Gastroesophageal sphincter (tissue), 4 donors: ENCODE results near the gene CABLES2. TPM values are rescaled to one million over a fixed set of nuclear protein-coding genes. Genes with fewer than 3 reads are reported as not detected.

Experiments
- ATAC-seq: fragments of 150-250 bp; one replicate; pipeline ENCODE4 v1.9.1; 2016; ENCODE audit warnings: mild to moderate bottlenecking, moderate library complexity
- H3K27ac ChIP-seq, 4 donors: fragments of 200-600 bp; sonication (generic) in 3 of 4; 1 replicate in 3 of 4; 2 replicates in 1 of 4; pipeline ENCODE4 v1.5.1; 2016 to 2019
- H3K27me3 ChIP-seq: fragments of 200-600 bp; sonication (generic); one replicate; pipeline ENCODE4 v1.5.1; 2019
- H3K36me3 ChIP-seq, 2 donors: fragments of 200-600 bp; sonication (generic); one replicate each; pipeline ENCODE4 v1.5.1; 2019; ENCODE audit warnings: control low read depth in 1 of 2
- H3K4me1 ChIP-seq, 3 donors: fragments of 200-600 bp; sonication (generic); 1 replicate in 2 of 3; 2 replicates in 1 of 3; pipeline ENCODE4 v1.5.1; 2016 to 2019; ENCODE audit warnings: control low read depth in 2 of 3
- H3K4me3 ChIP-seq, 2 donors: fragments of 200-600 bp; sonication (generic); one replicate each; pipeline ENCODE4 v1.5.1; 2019; ENCODE audit warnings: mild to moderate bottlenecking in 1 of 2, moderate library complexity in 1 of 2
- H3K9me3 ChIP-seq, 3 donors: fragments of 200-600 bp; sonication (generic); one replicate each; pipeline ENCODE4 v1.5.1; 2017 to 2019; ENCODE audit warnings: control low read depth in 2 of 3
- CTCF ChIP-seq, 4 experiments: fragments of 200-600 bp in 2 of 4; fragments of 450-650 bp in 2 of 4; sonication (generic) in 1 of 4; IDR thresholded peaks; one replicate each; pipeline ENCODE4 v1.5.1; 2017 to 2019; ENCODE audit warnings: antibody characterized with exemption in 4 of 4, mild to moderate bottlenecking in 2 of 4, moderate library complexity in 2 of 4
- EP300 ChIP-seq: sonication (generic); formaldehyde crosslinking; IDR thresholded peaks from one replicate; pipeline ENCODE4 v1.6.1; 2017; ENCODE audit warnings: antibody characterized with exemption, mild to moderate bottlenecking
- POLR2A ChIP-seq, 2 donors: fragments of 450-650 bp; IDR thresholded peaks; one replicate each; pipeline ENCODE4 v1.6.1; 2017; ENCODE audit warnings: antibody characterized with exemption in 2 of 2, mild to moderate bottlenecking in 2 of 2, moderate library complexity in 1 of 2
- POLR2AphosphoS5 ChIP-seq: sonication (generic); formaldehyde crosslinking; IDR thresholded peaks from one replicate; pipeline ENCODE4 v1.6.1; 2017; ENCODE audit warnings: antibody characterized with exemption
- WGBS, 2 donors: methylation state at CpG; one replicate each; pipeline ENCODE4 v1.1.5; 2018; ENCODE audit warnings: low coverage in 1 of 2; 5-methylcytosine and 5-hydroxymethylcytosine counted together
- total RNA-seq, 4 donors: library from RNA; depleted of rRNA; stranded (reverse); fragments of >200 nt; gene quantifications; one replicate each; pipeline ENCODE4 v1.1.0, GENCODE V29; 2016

Gene CABLES2
- total RNA-seq, 4 donors from 2014 or later, result 2.7 to 9.8 (median 3.8) TPM

GRCh38 chr20:62362991-62363919 lies 43.8 kb downstream of the CABLES2 start:
- Histone ChIP-seq H3K4me3 (peak overlapping the region in 1 of 2 donors; percentile 93), H3K36me3 (peaks cover 0 to 4% of the 10 kb centered on the region in 2 donors), H3K9me3 (no peaks in the 10 kb centered on the region), H3K27me3 (no peaks in the 10 kb centered on the region), H3K4me1 (peaks cover 5 to 96% (median 67%) of the 10 kb centered on the region in 3 donors), H3K27ac (peak overlapping the region; percentile 6 to 97 (median 92))
- no peak for TF ChIP-seq POLR2AphosphoS5
- TF ChIP-seq CTCF (IDR thresholded peaks at IDR 0.05), result peak in 1 of 4 experiments; percentile 23
- TF ChIP-seq EP300, result no peak
- TF ChIP-seq POLR2A (IDR thresholded peaks at IDR 0.05), result no peak
- 0 to 34% methylated on average over 2 to 4 of the region's 20 CpGs for WGBS, 2 donors
- ATAC-seq, result no peak

- ATAC-seq, result no peak
- Histone ChIP-seq H3K4me1 (peaks cover 2 to 96% (median 67%) of the 10 kb centered on the region in 3 donors), H3K9me3 (no peaks in the 10 kb centered on the region), H3K27me3 (no peaks in the 10 kb centered on the region), H3K27ac (peak overlapping the region in 3 of 4 donors; percentile 91 to 97 (median 93)), H3K4me3 (no peak overlapping the region), H3K36me3 (peaks cover 0 to 4% of the 10 kb centered on the region in 2 donors)
- WGBS, 2 donors, result 58 to 80% methylated on average over 2 of the region's 13 CpGs
- no peak for TF ChIP-seq POLR2A (IDR thresholded peaks at IDR 0.05)
Observed at GRCh38 chr20:62362590-62362940, 44.5 kb downstream of the CABLES2 start.

- H3K4me1 ChIP-seq, result peaks cover 0 to 98% (median 71%) of the 10 kb centered on the region in 3 donors
- no peak overlapping the region for H3K4me3 ChIP-seq
Observed at GRCh38 chr20:62361799-62362589, 45.1 kb downstream of the CABLES2 start.

GRCh38 chr20:62360854-62361798 lies 46.0 kb downstream of the CABLES2 start:
- Histone ChIP-seq H3K4me3 (no peak overlapping the region), H3K9me3 (no peaks in the 10 kb centered on the region), H3K4me1 (peaks cover 4 to 98% (median 80%) of the 10 kb centered on the region in 3 donors), H3K27me3 (no peaks in the 10 kb centered on the region), H3K36me3 (peaks cover 0 to 4% of the 10 kb centered on the region in 2 donors), H3K27ac (peak overlapping the region; percentile 8 to 97 (median 92))
- WGBS, 2 donors, result 20 to 26% methylated on average over 1 to 7 of the region's 25 CpGs
- TF ChIP-seq POLR2A (IDR thresholded peaks at IDR 0.05), result no peak
- no peak for TF ChIP-seq CTCF (IDR thresholded peaks at IDR 0.05)
- no peak for TF ChIP-seq EP300
- no peak for TF ChIP-seq POLR2AphosphoS5
- ATAC-seq, result no peak

More at GRCh38 chr20:62361799-62362589, 45.1 kb downstream of the CABLES2 start:
- peaks cover 0 to 4% of the 10 kb centered on the region in 2 donors for H3K36me3 ChIP-seq
- no peak for ATAC-seq
- WGBS, 2 donors, result 79% methylated on average over 8 of the region's 34 CpGs; no CpG with 5 or more reads in 1 of the 2 donors
- no peaks in the 10 kb centered on the region for H3K27me3 ChIP-seq
- H3K9me3 ChIP-seq, result no peaks in the 10 kb centered on the region
- TF ChIP-seq EP300 (no peak), POLR2AphosphoS5 (no peak), CTCF (IDR thresholded peaks at IDR 0.05) (no peak), POLR2A (IDR thresholded peaks at IDR 0.05) (no peak)
- H3K27ac ChIP-seq, result peak overlapping the region in 3 of 4 donors; percentile 91 to 97 (median 93)
